H1 (cell line): ENCODE data around the gene ITGB1BP1. TPM values are rescaled to one million over a fixed set of nuclear protein-coding genes. Genes with fewer than 3 reads are reported as not detected.

ENCODE experiments used
- ASH2L ChIP-seq: fragments of 200-600, 300-600 bp; sonication (generic); IDR thresholded peaks from one replicate; pipeline ENCODE4 v1.7.1; 2017; ENCODE audit warnings: low read length
- CBX8 ChIP-seq: fragments of 300-800, 300-1000 bp; sonication (generic); IDR thresholded peaks from 2 replicates; pipeline ENCODE4 v1.7.1; 2016; ENCODE audit warnings: low read depth, low read length, borderline replicate concordance
- CHD2 ChIP-seq: IDR thresholded peaks from 2 replicates; pipeline ENCODE4 v1.6.1; 2012; ENCODE audit warnings: low read length, improper control_type of control experiment
- CHD7 ChIP-seq: fragments of 300-600 bp; sonication (generic); IDR thresholded peaks from 2 replicates; pipeline ENCODE4 v1.7.1; 2012; ENCODE audit warnings: low read length, moderate library complexity, mild to moderate bottlenecking, inconsistent platforms; ENCODE audit not compliant: insufficient replicate concordance
- EGR1 ChIP-seq: IDR thresholded peaks from 2 replicates; pipeline ENCODE4 v1.6.1; 2011; ENCODE audit warnings: low read depth, low read length, borderline replicate concordance
- FOSL1 ChIP-seq: IDR thresholded peaks from 2 replicates; pipeline ENCODE4 v1.6.1; 2011; ENCODE audit warnings: mild to moderate bottlenecking, low read depth, low read length, moderate library complexity; ENCODE audit not compliant: insufficient read depth
- HDAC6 ChIP-seq: IDR thresholded peaks from one replicate; pipeline ENCODE4 v1.7.1; 2012; ENCODE audit warnings: low read depth, mild to moderate bottlenecking, inconsistent platforms, low read length, moderate library complexity
- KDM5A ChIP-seq: fragments of 200-600 bp; IDR thresholded peaks from 2 replicates; pipeline ENCODE4 v1.7.1; 2012; ENCODE audit warnings: mild to moderate bottlenecking, low read length, inconsistent platforms, mixed read lengths
- MAX ChIP-seq: IDR thresholded peaks from 2 replicates; pipeline ENCODE4 v1.6.1; 2012; ENCODE audit warnings: inconsistent platforms
- POU5F1 ChIP-seq: IDR thresholded peaks from 2 replicates; pipeline ENCODE4 v1.6.1; 2011; ENCODE audit warnings: low read depth, mild to moderate bottlenecking, low read length, moderate library complexity
- SP1 ChIP-seq: IDR thresholded peaks from 2 replicates; pipeline ENCODE4 v1.6.1; 2011; ENCODE audit warnings: low read depth, low read length
- SP2 ChIP-seq: IDR thresholded peaks from 2 replicates; pipeline ENCODE4 v1.6.1; 2012; ENCODE audit warnings: mild to moderate bottlenecking, low read length, inconsistent platforms
- polyA plus RNA-seq, 7 experiments: library from polyadenylated mRNA; depleted of rRNA in 3 of 7; stranded (reverse) in 5 of 7; unstranded in 2 of 7; fragments of >200 nt in 5 of 7; fragments of 200-250 nt in 2 of 7; gene quantifications; 1 replicate in 5 of 7; 2 replicates in 1 of 7; 4 replicates in 1 of 7; pipeline versions ENCODE4 v1.2.1 to v1.2.3, GENCODE V29; 2011 to 2013; ENCODE audit warnings: missing spikeins in 2 of 7, mixed read lengths in 2 of 7
- total RNA-seq: library from RNA; stranded (reverse); fragmentation: NEBNext Ultra II Directional; extraction: Animal tissue kit (Norgen Biotek cat#: 25700); gene quantifications from 2 replicates; pipeline ENCODE4 v1.2.1, GENCODE V29; 2021

Gene ITGB1BP1
- total and polyA plus RNA-seq, 2 of the 8 experiments (the other 6 are each of a cell fraction or from before 2014, with no cell fraction given) = 16.1 to 45.4 TPM

GRCh38 chr2:9419541-9419940 is 3.8 kb downstream of the ITGB1BP1 start (continued):
- no peak for TF ChIP-seq CHD7
- no peak for TF ChIP-seq MAX
- no peak for TF ChIP-seq EGR1
- TF ChIP-seq HDAC6 = no peak
- no peak for TF ChIP-seq CBX8
- TF ChIP-seq SP2 = no peak
- TF ChIP-seq SP1 = no peak
- TF ChIP-seq CHD2 = no peak
- TF ChIP-seq POU5F1 = no peak
- TF ChIP-seq FOSL1 = no peak
- TF ChIP-seq KDM5A = no peak
- no peak for TF ChIP-seq ASH2L
